DND-41 (cell line): ENCODE data around the gene COL8A2.
A peak's percentile ranks its signal among the peaks of the same experiment; 100 is the strongest.

ENCODE experiments used
- CTCF ChIP-seq: IDR thresholded peaks from 2 replicates; pipeline ENCODE4 v1.5.1; 2012; ENCODE audit warnings: borderline replicate concordance, low read length, moderate library complexity, mild to moderate bottlenecking; ENCODE audit not compliant: poor library complexity, severe bottlenecking; ENCODE audit errors: extremely low read depth
- EZH2 ChIP-seq: IDR thresholded peaks from 3 replicates; pipeline ENCODE4 v1.6.1; 2012; ENCODE audit warnings: borderline replicate concordance, low read depth, mild to moderate bottlenecking, moderate library complexity, low read length, inconsistent platforms; ENCODE audit not compliant: severe bottlenecking

GRCh38 chr1:36160949-36161485 lies 36.0 kb upstream of the COL8A2 start:
- peak; percentile 34 for TF ChIP-seq CTCF
- no peak for TF ChIP-seq EZH2
